RCC 7860 (cell line): ENCODE results near the gene FBF1.
"Not testable (repeated sequence)": the region's sequence is repeated elsewhere in the genome, so short reads cannot be mapped to it uniquely, and the experiment has no call there.

ENCODE experiments used
- DNase-seq: peaks from one replicate; pipeline ENCODE4 v3.0.0-alpha.2; 2015; ENCODE audit warnings: low spot score
- FAIRE-seq: peaks from 2 replicates; lab custom pipeline; 2012; peaks lifted over from hg19 to GRCh38; lab: Jason Lieb, UNC

The FBF1 gene, protein sequence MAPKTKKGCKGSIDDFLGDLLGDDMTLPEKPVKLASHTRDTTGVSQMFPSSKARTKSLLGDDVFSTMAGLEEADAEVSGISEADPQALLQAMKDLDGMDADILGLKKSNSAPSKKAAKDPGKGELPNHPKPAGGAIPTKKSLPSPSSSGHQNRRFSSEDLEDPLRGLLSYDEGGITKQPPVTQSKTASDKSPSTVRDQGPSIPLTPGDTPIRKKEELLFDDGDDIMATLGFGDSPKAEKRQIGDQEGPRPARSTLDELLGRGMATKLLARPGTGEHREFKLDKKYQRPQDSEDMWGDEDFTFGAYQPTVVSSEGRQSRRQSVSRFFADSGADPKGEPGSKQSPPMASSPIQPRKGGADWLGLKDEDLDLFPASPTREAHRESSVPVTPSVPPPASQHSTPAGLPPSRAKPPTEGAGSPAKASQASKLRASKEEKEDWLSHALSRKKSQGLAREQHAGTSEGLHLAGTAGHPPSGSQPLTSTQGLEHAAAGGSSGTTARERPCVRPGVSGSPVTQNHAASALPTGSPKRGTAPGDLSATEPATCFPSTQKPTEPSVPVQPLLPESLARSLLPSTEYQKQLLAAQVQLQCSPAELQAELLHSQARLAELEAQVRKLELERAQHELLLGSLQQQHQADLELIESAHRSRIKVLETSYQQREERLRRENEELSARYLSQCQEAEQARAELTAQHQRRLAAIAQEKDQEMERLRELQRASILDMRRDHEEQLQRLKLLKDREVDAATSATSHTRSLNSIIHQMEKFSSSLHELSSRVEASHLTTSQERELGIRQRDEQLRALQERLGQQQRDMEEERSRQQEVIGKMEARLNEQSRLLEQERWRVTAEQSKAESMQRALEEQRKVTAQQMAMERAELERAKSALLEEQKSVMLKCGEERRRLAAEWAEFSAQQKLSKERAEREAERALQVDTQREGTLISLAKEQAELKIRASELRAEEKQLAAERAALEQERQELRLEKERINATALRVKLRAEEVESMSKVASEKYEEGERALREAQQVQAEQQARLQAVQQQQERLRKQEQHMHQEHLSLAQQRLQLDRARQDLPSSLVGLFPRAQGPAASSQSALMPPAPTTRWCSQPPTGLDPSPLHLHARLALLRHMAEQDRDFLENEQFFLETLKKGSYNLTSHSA

DNA sequence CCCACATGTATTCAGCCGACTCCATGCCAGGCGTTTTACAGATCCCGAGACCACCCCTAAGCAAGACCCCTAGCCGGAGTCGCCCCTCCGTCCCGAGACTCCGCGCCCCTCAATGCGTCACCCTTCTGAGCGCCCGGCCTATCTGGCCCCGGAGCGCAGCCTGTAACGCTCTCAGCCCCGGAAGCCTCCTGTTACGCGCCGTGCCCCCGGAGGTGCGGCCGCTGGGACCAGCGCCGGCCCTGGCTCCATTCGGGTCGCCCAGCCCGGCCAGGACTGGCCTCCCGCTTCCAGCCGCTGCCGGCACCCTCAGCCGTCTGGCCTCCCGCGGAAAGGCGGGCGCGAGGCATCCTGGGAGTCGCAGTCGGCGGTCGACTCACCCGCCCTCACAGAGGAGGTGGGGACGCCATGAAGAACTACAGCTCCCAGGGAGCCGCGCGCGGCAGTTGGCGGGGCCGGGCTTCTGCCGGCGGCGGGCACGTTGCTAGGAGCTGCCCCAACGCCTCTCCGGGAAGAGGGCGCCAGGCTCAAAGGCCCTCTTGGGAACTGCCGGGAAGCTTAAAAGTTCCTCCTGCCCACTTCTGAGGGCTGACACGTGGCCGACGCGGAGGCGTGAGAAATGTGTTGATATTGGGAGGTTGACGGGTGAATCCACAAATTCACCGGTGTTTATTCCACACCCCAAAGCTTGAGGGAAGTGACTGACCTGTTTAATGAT, at the start of gene FBF1:
TSS of gene FBF1 (minus strand) at position 316 of the 715 bp plus-strand sequence. CDS start 2,893 bp downstream, outside the sequence.
- FAIRE-seq (peak; percentile 72), DNase-seq (peak; percentile 92)

DNA sequence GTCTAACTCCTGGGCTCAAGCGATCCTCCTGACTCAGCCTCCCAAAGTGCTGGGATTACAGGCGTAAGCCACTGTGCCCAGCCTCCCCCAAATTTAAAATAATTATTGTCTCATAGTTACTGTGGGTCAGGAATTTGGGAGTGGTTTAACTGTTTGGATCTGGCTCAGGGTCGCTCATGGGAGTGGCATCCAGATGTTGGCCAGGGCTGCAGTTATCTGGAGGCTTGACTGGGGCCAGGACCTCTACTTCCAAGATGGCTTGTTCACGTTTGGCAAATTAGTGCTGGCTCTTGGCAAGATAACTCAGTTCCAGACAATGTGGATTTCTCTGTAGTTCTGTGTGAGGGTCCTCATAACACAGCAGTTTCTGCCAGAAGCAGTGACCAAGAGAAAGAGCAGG, 46.2 kb upstream of the FBF1 start:
- DNase-seq = no peak
- FAIRE-seq = no peak

DNA sequence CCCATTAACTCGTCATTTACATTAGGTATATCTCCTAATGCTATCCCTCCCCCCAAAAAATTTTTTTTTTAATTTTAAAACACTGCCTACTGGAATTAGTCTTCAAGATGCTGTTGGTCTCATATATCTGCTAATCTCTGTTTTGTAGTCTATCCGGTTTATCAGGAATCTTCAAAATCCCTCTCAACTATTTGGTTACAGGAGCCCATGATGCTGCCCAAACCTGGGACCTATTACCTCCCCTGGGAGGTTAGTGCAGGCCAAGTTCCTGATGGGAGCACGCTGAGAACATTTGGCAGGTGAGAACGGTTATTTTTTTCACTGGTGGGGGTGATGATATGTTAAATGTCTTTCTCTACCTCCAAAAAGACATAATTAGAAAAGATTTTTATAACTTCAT, 45.1 kb upstream of the FBF1 start:
- no peak for FAIRE-seq

DNA sequence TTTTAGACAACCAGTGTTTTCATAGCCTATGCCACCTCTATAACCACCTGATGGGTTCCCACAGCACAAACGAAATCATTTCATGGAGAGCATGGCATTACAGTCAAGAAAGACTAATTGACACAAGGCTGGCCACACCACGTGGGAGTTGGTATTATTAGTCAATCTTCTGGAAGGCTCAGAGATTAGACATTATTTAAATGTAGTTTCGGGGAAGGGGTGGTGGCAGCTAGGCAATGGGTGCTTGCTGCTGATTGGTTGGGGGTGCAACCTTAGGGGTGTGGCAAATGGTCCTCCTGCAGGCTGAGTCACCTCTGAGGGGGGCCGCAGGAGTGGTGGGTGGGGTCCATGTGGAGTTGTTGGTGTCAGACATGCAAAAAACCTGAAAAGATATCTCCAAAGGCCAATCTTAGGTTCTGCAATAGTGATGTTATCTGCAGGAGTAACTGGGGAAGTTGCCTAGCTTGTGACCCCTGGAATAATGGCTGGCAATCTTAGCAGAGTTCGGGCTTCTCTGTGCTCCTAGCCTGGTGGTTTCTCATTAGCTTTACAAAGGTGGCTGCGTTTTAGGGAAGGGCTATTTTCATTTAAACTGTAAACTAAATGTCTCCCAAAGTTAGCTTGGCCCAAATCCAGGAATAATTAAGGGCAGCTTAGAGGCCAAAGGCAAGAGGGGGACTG, 42.8 kb upstream of the FBF1 start:
- no peak for FAIRE-seq
- DNase-seq = no peak

More for the DNA sequence above, 45.1 kb upstream of the FBF1 start:
- no peak for DNase-seq

DNA sequence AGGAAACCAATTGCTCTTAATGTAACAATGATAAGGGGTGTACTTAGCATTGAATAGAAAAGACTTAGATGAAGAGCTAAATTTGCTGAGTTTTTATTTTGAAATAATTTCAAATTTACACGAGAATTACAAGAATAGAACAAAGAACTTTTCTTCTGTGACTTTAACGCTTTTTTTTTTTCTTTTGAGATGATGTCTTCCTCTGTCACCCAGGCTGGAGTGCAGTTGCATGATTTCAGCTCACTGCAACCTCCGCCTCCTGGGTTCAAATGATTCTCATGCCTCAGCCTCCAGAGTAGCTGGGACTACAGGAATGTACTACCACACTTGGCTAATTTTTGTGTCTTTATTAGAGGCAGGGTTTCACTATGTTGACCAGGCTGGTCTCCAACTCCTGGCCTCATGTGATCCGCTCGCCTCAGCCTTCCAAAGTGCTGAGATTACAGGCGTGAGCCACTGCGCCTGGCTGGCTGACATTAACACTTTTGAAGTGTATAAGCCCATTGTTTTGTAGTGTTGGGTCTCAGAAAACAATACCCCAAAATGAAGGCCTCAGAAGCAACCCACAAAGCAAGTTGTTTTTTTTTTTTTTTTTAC, 40.3 kb upstream of the FBF1 start:
- no peak for FAIRE-seq
- no peak for DNase-seq

DNA sequence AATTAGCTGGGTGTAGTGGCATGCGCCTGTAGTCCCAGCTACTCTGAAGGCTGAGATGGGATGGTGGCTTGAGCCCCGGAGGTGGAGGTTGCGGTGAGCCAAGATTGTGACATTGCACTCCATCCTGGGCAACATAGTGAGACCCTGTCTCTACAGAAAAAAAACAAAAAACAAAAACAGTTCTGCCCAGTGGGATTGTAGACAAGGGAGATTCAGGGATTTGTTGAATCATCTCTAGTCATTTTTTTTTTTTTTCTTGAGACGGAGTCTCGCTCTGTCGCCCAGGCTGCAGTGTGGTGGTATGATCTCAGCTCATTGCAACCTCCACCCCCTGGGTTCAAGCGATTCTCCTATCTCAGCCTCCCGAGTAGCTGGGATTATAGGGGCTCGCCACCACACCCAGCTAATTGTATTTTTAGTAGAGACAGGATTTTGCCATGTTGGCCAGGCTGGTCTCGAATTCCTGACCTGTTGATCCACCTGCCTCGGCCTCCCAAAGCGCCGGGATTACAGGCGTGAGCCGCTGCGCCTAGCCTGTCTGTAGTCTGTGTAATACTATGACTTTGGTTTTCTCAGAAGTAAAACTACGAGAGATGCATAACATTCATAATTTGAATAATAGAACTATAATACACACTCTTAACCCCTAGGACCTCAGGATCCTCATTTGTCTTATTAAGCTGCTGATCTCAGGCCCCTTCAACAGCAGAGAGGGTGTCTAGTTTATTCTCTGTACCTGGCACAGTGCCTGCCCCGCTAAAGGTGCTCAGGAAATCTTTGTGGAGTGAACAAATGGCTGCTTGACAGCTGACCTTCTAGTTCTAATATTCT, 39.6 kb upstream of the FBF1 start:
- DNase-seq (peak; percentile 49), FAIRE-seq (no peak)

DNA sequence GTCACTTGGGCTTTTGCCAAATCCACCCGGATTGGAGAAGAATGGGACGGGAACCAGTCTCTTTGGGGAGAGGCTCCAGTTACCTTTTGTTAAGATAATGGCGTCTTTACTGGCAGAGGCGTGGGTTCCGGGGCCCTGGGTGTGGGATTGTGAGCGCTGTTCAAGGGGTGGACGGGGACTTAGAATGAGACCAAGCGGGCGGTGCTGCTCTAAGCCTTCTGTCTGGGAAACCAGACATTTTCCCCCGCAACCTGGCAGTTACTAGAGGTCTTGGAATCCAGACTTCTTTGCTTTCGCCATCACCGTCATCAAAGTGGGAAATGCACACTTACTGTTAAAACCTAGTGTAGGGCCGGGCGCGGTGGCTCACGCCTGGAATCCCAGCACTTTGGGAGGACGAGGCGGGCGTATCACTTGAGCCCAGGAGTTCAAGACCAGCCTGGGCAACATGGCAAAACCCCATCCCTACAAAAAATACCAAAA, 38.9 kb upstream of the FBF1 start:
- DNase-seq = no peak
- FAIRE-seq = no peak

DNA sequence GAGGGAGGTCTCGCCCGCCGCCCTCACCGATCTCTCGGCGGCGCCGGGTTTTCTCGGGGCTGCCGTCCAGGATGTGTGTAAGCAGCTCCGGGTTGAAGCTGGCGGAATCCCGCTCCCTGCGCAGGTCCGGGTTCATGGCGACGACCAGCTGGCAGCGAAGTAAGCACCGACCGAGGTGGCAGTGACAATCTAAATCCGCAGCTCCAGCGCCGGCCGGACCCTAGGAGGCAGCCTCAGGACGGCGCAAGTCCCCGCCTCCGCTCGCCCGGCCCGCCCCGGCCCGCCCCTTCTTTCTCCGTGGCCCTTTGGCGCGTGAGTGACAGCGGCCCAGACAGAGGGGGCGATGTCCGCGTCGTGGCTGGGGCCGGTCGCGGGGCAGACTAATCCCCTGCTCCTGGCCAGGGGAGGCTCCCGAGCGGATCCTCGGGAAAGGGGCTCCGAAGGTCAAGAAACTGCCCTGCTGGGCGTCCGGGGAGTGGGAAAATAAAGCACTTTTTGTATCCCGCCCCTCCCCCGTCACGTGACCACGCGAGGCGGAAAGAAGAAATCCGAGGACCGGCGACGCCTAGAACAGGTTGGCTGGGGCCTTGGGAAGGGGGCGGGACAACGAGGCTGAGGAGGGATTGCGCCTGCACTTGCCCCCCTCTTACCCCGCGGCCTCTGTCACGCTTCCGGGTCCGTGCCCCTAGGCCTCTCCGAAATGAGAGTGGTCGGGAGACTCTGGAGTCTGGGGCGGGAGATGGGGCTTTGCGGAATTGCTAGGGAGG, 38.3 kb upstream of the FBF1 start, which contains the start of the genes ACOX1 and TEN1:
TSS of gene ACOX1 (minus strand) at position 229 of the 767 bp plus-strand sequence. CDS start at position 136, 93 bp downstream.
TSS of gene TEN1 (plus strand) at position 303 of the 767 bp plus-strand sequence. CDS start 6,953 bp downstream, outside the sequence.
- peak; percentile 79 for FAIRE-seq
- DNase-seq = peak; percentile 92

DNA sequence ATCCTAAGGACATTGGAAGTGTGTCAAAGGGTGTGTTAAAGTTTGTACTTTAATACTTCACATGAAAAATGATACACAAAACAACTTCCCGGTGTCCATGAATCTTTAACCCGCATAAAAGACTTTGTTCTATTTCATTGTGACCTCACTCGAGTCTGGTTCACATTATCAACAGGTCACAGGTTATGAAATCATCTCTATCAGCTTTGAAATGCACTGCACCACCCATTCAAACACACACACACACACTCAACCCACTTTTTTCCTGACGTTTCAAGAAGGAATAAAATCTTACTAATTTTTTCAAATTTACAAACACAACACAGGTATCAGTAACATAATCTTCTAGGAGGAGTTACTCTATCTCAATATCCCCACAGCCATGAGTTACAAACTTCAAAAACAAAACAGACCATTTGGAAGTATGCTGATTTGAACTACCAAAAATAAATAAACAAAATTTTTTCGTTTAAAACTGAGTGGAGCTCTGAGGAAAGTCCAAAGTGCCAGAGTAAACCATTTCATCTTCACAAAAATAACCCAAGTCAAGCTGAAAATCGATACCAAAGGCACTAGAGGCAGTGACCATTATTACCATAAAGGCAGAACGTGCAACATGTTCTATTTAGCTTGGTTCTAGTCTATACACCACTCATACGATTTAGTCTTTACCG, 35.5 kb upstream of the FBF1 start:
- DNase-seq (no peak), FAIRE-seq (no peak)

DNA sequence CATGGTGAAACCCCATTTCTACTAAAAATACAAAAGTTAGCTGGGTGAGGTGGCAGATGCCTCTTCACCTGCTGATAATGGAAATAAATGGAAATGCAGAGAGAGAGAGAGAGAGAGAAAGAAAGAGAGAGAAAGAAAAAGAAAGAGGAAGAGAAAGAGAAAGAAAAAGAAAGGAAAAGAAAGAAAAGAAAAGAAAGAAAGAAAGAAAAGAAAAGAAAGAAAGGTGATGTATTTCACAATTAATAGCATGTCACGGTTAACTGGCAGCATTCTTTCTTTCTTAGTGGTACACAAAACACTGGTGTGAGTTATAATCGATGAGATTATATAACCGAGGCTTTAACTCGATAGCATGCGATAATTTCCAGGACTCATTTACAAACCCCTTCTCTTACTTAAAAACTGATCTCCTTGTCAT, 34.9 kb upstream of the FBF1 start:
- DNase-seq (no peak), FAIRE-seq (no peak)

DNA sequence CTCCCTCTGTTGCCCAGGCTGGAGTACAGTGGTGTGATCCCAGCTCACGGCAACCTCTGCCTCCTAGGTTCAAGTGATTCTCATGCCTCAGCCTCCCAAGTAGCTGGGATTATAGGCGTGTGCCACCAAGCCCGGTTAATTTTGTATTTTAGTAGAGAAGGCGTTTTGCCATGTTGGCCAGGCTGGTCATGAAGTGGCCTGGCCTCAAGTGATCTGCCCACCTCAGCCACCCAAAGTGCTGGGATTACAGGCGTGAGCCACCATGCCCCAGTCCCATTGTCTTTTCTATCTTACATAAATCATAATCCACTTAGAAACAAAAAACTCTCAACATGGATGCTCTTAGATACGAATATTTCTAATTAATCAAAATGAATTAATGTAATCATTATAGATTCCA, 34.3 kb upstream of the FBF1 start:
- not testable (repeated sequence) for FAIRE-seq, DNase-seq

DNA sequence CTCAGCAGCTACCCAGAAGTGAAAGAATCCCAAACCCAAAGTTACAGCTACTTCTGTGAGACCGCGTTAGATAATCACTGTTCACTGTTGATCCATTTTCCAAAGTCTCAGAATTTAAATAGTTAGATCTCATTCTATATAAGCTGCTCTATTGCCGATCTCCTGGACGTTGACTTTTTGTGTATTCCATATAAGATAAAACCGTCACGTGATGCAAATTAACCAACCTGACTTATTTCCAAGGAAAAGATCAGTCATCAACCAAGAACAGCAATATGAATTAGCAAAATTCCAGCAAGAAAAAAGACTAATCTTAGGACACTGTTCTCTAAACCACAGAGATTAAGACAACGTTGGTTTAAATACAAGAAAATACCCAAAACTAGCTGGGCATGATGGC, 29.8 kb upstream of the FBF1 start:
- no peak for FAIRE-seq
- no peak for DNase-seq

DNA sequence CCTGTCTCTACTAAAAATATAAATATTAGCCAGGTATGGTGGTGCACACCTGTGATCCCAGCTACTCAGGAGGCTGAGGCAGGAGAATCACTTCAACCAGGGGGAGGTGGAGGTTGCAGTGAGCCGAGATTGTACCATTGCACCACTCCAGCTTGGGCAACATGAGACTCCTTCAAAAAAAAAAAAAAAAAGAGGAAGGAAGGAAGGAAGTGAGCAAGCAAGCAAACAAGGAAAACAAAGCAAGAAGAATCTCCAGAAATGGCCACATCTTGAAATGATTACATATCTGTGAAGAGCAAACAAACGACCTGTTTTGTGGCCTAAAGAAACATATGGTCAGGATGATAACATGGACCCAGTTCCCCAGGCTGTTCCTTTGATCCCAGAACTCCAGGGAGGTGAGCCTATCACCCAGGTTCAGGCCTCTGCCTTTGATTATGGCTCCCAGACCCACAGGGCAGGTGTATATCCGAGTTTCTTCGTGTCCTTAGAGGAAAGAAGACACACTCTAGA, 29.2 kb upstream of the FBF1 start:
- FAIRE-seq = no peak
- no peak for DNase-seq

DNA sequence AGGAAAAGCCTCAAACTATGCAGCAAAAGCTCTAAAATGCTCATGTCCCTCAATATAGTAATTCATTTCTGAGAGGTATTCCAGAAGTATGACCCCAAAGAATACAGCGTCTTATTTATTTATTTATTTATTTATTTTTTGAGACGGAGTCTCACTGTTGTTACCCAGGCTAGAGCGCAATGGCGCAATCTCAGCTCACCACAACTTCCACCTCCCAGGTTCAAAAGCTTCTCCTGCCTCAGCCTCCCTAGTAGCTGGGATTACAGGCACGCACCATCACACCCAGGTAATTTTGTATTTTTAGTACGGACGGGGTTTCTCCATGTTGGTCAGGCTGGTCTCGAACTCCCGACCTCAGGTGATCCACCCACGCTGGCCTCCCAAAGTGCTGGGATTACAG, 28.2 kb upstream of the FBF1 start:
- DNase-seq, FAIRE-seq: not testable (repeated sequence)

DNA sequence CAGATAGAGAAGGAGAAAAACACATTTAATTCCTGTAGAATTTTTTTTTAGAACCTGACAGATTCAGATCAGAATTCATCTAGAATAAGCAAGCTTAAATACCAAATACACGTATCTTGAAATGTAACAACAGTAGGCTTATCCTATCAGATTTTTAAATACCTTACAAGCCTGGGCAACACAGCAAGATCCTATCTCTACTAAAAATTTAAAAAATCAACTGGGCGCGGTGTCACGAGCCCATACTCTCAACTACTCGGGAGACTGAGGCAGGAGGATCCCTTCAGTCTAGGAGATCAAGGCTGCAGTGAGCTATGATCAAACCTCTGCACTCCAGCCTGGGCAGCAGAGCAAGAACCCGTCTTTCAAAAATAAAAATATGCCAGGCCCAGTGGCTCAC, 24.6 kb upstream of the FBF1 start:
- DNase-seq (no peak), FAIRE-seq (no peak)

DNA sequence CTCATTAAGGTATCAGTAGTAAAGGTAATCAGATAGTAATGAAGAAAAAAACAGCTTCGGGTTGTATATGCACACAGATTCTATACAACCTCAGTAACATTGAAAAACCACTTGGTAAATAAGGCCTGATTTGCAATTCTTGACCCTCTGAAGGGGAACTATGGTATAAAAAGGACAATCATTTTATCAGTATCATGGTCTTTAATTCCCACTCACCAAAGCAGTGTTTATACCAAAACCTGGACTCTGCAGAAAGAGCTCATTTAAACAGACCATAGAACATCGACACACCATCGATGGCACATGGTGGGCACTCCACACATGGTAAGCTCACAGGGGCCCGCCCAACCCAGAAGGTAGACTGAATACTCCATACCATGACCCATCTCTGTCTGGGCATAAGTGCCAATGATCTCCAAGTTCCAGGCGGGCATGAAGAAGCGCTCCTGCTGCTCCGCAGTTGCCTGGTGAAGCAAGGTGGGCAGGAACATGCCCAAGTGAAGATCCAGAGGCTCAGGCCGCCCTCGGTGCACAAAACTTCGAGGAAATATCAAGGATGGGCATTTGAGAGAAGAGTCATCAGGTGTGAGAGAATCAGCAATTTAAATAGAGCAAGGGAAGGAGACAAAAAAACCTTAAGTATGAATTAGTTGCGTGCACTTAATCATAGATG, 19.1 kb upstream of the FBF1 start:
- no peak for FAIRE-seq
- DNase-seq = no peak
